Measurements from ENCODE around the gene RXRG.

Gene RXRG

GRCh38 chr1:165409657-165410358 is 35.1 kb downstream of the RXRG start:
- TF ChIP-seq GATA3 (IDR thresholded peaks at IDR 0.05; ENCODE audit: low read depth, low read length) (no peak), GATA2 (IDR thresholded peaks at IDR 0.05; ENCODE audit: low read depth, low read length) (no peak)

GRCh38 chr1:165408518-165408917 is 36.4 kb downstream of the RXRG start:
- TF ChIP-seq GATA2 (IDR thresholded peaks at IDR 0.05; ENCODE audit: low read depth, low read length): no peak
- no peak for TF ChIP-seq GATA3 (IDR thresholded peaks at IDR 0.05; ENCODE audit: low read depth, low read length)

GRCh38 chr1:165407398-165407797 is 37.5 kb downstream of the RXRG start:
- no peak for TF ChIP-seq GATA3 (IDR thresholded peaks at IDR 0.05; ENCODE audit: low read depth, low read length)
- TF ChIP-seq GATA2 (IDR thresholded peaks at IDR 0.05; ENCODE audit: low read depth, low read length): no peak

- TF ChIP-seq GATA3 (IDR thresholded peaks at IDR 0.05; ENCODE audit: low read depth, low read length) (no peak), GATA2 (IDR thresholded peaks at IDR 0.05; ENCODE audit: low read depth, low read length) (no peak)
Measured at GRCh38 chr1:165403835-165404482, 41.0 kb downstream of the RXRG start.

GRCh38 chr1:165402517-165403111 is 42.3 kb downstream of the RXRG start:
- TF ChIP-seq GATA3 (IDR thresholded peaks at IDR 0.05; ENCODE audit: low read depth, low read length): no peak
- TF ChIP-seq GATA2 (IDR thresholded peaks at IDR 0.05; ENCODE audit: low read depth, low read length): no peak

- no peak for TF ChIP-seq GATA3 (IDR thresholded peaks at IDR 0.05; ENCODE audit: low read depth, low read length)
- no peak for TF ChIP-seq GATA2 (IDR thresholded peaks at IDR 0.05; ENCODE audit: low read depth, low read length)
Measured at GRCh38 chr1:165397944-165398343, 47.0 kb downstream of the RXRG start.

GRCh38 chr1:165395901-165396300 is 49.0 kb downstream of the RXRG start:
- TF ChIP-seq GATA2 (IDR thresholded peaks at IDR 0.05; ENCODE audit: low read depth, low read length): no peak
- no peak for TF ChIP-seq GATA3 (IDR thresholded peaks at IDR 0.05; ENCODE audit: low read depth, low read length)

- no peak for TF ChIP-seq GATA2 (IDR thresholded peaks at IDR 0.05; ENCODE audit: low read depth, low read length)
- TF ChIP-seq GATA3 (IDR thresholded peaks at IDR 0.05; ENCODE audit: low read depth, low read length): no peak
Measured at GRCh38 chr1:165395478-165395877, 49.4 kb downstream of the RXRG start.

- no peak for TF ChIP-seq GATA3 (IDR thresholded peaks at IDR 0.05; ENCODE audit: low read depth, low read length)
Measured at GRCh38 chr1:165392634-165393571, 52.0 kb downstream of the RXRG start.

- TF ChIP-seq GATA3 (IDR thresholded peaks at IDR 0.05; ENCODE audit: low read depth, low read length): no peak
- TF ChIP-seq GATA2 (IDR thresholded peaks at IDR 0.05; ENCODE audit: low read depth, low read length): no peak
Measured at GRCh38 chr1:165389609-165390008, 55.3 kb downstream of the RXRG start.

- TF ChIP-seq GATA3 (IDR thresholded peaks at IDR 0.05; ENCODE audit: low read depth, low read length) (no peak), GATA2 (IDR thresholded peaks at IDR 0.05; ENCODE audit: low read depth, low read length) (no peak)
Measured at GRCh38 chr1:165387961-165388360, 57.0 kb downstream of the RXRG start.

- TF ChIP-seq GATA3 (IDR thresholded peaks at IDR 0.05; ENCODE audit: low read depth, low read length): no peak
- no peak for TF ChIP-seq GATA2 (IDR thresholded peaks at IDR 0.05; ENCODE audit: low read depth, low read length)
Measured at GRCh38 chr1:165387505-165387904, 57.4 kb downstream of the RXRG start.

GRCh38 chr1:165383599-165384405 is 61.1 kb downstream of the RXRG start:
- TF ChIP-seq GATA2 (IDR thresholded peaks at IDR 0.05; ENCODE audit: low read depth, low read length) (no peak), GATA3 (IDR thresholded peaks at IDR 0.05; ENCODE audit: low read depth, low read length) (no peak)

All from SH-SY5Y (cell line).